Activated CD4-positive, alpha-beta T cell treated with anti-CD3 and anti-CD28 coated beads, Interleukin-2, amount 10 ng/mL, durations not matched to agents 7 days and 5 days (primary cell): ENCODE data around the gene C5orf15. TPM values are rescaled to one million over a fixed set of nuclear protein-coding genes. Genes with fewer than 3 reads are reported as not detected.
A peak's percentile ranks its signal among the peaks of the same experiment; 100 is the strongest.
"Not testable (repeated sequence)": the region's sequence is repeated elsewhere in the genome, so short reads cannot be mapped to it uniquely, and the experiment has no call there.

ENCODE experiments used
- CTCF ChIA-PET: fragments of 350-600 bp; sonication (Branson Sonifier 250); formaldehyde crosslinking; loops from one replicate; lab custom pipeline; 2021; ENCODE audit warnings: antibody characterized with exemption; lab: Charles Lee
- POLR2A ChIA-PET: fragments of 350-600 bp; sonication (Branson Sonifier 250); formaldehyde crosslinking; loops from one replicate; lab custom pipeline; 2021; ENCODE audit warnings: antibody characterized with exemption; lab: Charles Lee
- DNase-seq: peaks from one replicate; pipeline ENCODE4 v3.0.0-alpha.2; 2020
- H3K27ac Mint-ChIP-seq: one replicate; pipeline ENCODE4 v1.8.0; 2021; ENCODE audit warnings: mild to moderate bottlenecking, moderate library complexity, mixed read lengths
- H3K27me3 Mint-ChIP-seq: one replicate; pipeline ENCODE4 v1.8.0; 2021; ENCODE audit warnings: mixed read lengths
- H3K36me3 Mint-ChIP-seq: one replicate; pipeline ENCODE4 v1.8.0; 2021; ENCODE audit warnings: low read depth, mixed read lengths
- H3K4me1 Mint-ChIP-seq: one replicate; pipeline ENCODE4 v1.8.0; 2021; ENCODE audit warnings: mixed read lengths
- H3K4me3 Mint-ChIP-seq: one replicate; pipeline ENCODE4 v1.8.0; 2021; ENCODE audit warnings: mild to moderate bottlenecking, moderate library complexity, mixed read lengths
- H3K9me3 Mint-ChIP-seq: one replicate; pipeline ENCODE4 v1.8.0; 2021; ENCODE audit warnings: mixed read lengths
- total RNA-seq, 2 experiments: library from RNA; stranded (reverse); gene quantifications; one replicate each; pipeline ENCODE4 v1.2.3, GENCODE V29; 2021

The C5orf15 gene
- total RNA-seq, 2 experiments from 2014 or later: 21.9 to 32.7 TPM

DNA sequence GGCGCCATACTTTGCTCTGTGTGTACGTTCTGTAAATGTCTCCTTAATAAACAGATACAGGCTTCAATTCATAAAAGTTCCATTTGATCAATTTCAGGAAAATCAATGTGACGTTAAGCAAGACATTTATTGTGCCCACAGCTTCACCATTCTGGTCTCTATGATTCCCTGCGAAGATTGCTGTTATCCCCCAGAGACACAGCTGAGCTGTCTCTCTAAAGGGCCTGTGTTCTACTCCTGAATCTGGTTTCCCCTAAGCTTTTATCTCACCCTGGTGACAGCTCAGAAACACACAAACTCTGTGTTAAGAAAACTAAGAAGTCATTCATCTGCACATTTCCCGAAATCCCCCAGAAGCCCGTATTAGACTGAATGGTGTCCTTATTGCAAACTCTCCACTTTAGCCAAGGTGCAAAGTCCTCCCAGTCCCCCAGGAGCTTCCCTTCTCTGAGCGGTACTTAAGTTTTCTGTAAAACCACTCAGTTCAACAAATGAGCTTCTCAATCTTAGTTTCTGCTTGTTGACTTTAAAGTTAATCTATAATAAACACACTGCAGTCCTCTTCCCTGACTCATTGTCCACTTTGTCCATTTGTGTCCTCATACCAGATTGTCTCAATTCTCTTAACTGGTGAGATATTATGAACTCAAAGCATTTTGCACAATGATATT is 1.4 kb upstream of the C5orf15 start:
- H3K4me1 Mint-ChIP-seq: peaks cover 36% of the 10 kb centered on the region
- POLR2A ChIA-PET: no interaction called here

DNA sequence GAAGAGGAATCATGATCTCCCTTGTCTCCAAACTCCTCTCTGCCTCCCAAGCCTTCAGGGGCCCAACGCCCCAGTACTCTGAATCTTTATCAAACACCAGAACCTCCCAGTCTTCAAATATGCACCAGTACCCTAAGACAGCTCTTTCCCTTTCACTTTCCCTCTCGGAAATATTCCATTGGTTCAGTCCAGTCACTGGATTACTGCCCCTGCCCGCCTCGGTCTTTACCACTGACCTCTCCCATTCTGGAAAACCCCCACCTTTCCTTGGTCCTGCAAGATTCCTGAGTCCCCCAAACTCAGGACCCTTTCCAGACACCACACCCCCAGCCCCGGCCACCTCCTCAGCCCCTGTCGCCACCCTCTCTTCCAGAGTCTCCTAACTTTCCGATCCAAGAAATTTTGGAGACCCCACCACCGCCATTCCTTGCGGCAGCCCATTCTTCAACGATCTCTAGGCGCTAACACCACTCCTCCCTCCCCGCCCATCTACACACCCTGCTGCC is 674 bp downstream of the C5orf15 start:
- Mint-ChIP-seq H3K4me1 (peaks cover 55% of the 10 kb centered on the region), H3K4me3 (peak overlapping the region; percentile 94), H3K27ac (peak overlapping the region; percentile 97), H3K36me3 (peaks cover 32% of the 10 kb centered on the region), H3K27me3 (no peaks in the 10 kb centered on the region), H3K9me3 (peaks cover 8% of the 10 kb centered on the region)
- ChIA-PET POLR2A (no interaction called here), CTCF (interaction anchor here (1.6 kb wide), 1 partner anchor 9 kb away, joined by 5 read pairs; no protein-coding TSS in a partner anchor)
- DNase-seq: peak; percentile 26

More for the DNA sequence above, 1.4 kb upstream of the C5orf15 start:
- H3K27ac Mint-ChIP-seq: peak overlapping the region; percentile 97
- CTCF ChIA-PET: interaction anchor here (0.5 to 2.8 kb wide), 5 partner anchors 9 to 920 kb away, joined by 3 to 19 read pairs (median 5); no protein-coding TSS in a partner anchor
- H3K27me3 Mint-ChIP-seq: no peaks in the 10 kb centered on the region
- H3K36me3 Mint-ChIP-seq: peaks cover 25% of the 10 kb centered on the region
- H3K4me3 Mint-ChIP-seq: peak overlapping the region; percentile 94
- H3K9me3 Mint-ChIP-seq: peaks cover 3% of the 10 kb centered on the region
- no peak for DNase-seq

DNA sequence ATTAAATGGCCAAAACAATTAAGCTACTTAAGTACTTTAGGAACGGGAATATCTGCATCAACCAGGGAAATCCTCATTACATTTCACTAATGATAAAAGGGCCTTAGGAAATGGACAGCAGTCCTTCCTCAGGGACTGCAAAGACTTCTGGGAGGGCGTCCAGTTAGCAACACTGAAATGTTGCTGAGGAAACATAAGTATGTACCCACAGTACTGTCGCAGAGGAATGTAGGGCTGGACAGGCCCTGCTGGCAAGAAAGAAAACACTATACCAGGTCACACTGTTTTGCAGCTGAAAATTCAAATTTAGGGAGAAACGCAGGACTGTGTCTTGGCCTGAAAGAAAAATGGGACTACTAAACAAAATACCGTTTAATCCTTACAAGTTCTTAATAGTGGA is 1.3 kb downstream of the C5orf15 start:
- Mint-ChIP-seq H3K36me3 (peaks cover 32% of the 10 kb centered on the region), H3K27ac (peak overlapping the region; percentile 34), H3K4me1 (peaks cover 61% of the 10 kb centered on the region), H3K27me3 (no peaks in the 10 kb centered on the region), H3K9me3 (peaks cover 8% of the 10 kb centered on the region), H3K4me3 (peak overlapping the region; percentile 94)
- ChIA-PET CTCF (interaction anchor here (0.6 to 1.6 kb wide), 3 partner anchors 10 to 680 kb away, joined by 3 to 5 read pairs (median 5); no protein-coding TSS in a partner anchor), POLR2A (no interaction called here)
- no peak for DNase-seq

DNA sequence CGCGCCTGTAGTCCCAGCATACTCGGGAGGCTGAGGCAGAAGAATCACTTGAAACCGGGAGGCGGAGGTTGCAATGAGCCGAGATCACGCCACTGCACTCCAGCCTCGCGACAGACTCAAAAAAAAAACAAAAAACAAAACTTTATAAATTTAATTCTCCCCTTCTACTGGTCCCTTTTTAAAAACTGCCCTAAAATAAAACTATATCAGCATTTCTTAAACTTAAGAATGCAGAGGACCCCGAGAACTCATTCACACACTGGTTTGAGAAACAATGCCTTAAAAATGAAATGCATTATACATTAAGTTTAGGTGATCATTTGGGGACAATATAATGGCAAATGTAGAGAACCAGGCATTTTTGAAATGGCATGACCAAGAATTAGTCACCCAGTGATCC is 2.3 kb downstream of the C5orf15 start:
- H3K4me1 Mint-ChIP-seq: peaks cover 61% of the 10 kb centered on the region

DNA sequence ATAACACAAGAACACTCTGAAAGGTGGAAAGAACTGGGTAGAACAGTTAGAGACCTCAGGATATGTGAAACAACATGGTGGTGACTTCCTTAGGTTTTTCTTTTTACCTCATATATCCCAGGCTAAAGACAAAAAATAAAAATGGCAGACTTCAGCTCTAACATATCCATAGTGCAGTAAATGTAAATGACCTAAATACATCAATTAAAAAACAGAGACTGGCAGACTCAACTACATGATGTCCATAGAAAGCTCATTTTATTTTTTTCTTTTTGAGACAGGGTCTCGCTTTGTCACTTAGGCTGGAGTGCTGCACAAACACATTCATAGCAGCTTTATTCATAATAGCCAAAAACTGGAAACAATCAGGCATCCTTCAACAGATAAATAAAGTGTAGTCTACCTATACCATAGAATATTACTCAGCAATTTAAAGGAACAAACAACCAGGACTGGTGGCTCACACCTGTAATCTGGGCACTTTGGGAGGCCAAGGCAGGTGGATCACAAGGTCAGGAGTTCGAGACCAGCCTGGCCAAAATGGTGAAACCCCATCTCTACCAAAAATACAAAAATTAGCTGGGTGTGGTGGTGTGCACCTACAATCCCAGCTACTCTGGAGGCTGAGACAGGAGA is 4.8 kb downstream of the C5orf15 start:
- no peak for DNase-seq
- H3K27me3 Mint-ChIP-seq: no peaks in the 10 kb centered on the region
- CTCF ChIA-PET: interaction anchor here (0.5 to 2.2 kb wide), 2 partner anchors 10 to 298 kb away, joined by 4 to 10 read pairs; no protein-coding TSS in a partner anchor
- H3K9me3 Mint-ChIP-seq: peaks cover 8% of the 10 kb centered on the region
- H3K36me3 Mint-ChIP-seq: peaks cover 36% of the 10 kb centered on the region
- POLR2A ChIA-PET: no interaction called here
- H3K4me3 Mint-ChIP-seq: no peak overlapping the region
- peak overlapping the region; percentile 11 for H3K27ac Mint-ChIP-seq
- H3K4me1 Mint-ChIP-seq: peaks cover 61% of the 10 kb centered on the region

More for the DNA sequence above, 2.3 kb downstream of the C5orf15 start:
- Mint-ChIP-seq H3K36me3 (peaks cover 29% of the 10 kb centered on the region), H3K4me3 (no peak overlapping the region), H3K27me3 (no peaks in the 10 kb centered on the region), H3K9me3 (peaks cover 8% of the 10 kb centered on the region), H3K27ac (no peak overlapping the region)
- DNase-seq: no peak
- CTCF ChIA-PET: interaction anchor here (0.8 to 1.6 kb wide), 2 partner anchors 11 to 19 kb away, joined by 3 to 5 read pairs; no protein-coding TSS in a partner anchor
- POLR2A ChIA-PET: no interaction called here

DNA sequence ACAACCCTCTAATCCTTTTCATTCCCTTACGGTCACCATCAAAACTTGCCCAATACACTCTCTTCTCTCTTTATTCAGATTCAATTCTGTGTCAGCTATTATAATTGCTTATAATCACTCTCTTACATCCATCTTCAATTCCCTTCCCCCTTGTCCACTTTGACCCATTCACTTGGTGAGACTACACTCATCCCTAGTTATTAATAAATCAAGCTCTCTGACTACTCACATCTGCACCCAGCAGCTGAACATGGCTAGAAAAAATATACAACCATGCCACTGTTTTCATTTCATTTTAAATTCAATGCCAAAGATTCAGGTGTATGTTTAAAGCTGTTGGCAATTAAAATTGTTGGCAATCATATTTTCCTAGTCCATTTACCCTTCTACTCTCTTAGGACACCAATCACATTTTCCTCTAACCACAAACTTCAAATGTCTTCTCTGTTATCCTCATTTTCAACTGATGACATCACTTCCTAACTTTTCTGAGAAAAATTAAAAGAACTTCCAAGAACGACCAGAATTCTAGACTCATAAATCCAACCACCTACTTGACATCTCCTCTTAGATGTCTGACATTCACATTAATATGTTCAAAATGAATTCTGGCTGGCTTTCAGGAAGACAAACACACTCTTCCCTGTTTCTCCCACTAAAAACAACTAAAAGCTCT is 5.5 kb downstream of the C5orf15 start:
- H3K36me3 Mint-ChIP-seq: peaks cover 36% of the 10 kb centered on the region
- peaks cover 58% of the 10 kb centered on the region for H3K4me1 Mint-ChIP-seq
- no peak overlapping the region for H3K4me3 Mint-ChIP-seq
- no peak for DNase-seq
- ChIA-PET CTCF (interaction anchor here (0.5 to 2.2 kb wide), 3 partner anchors 9 to 1262 kb away, joined by 3 to 10 read pairs (median 4); no protein-coding TSS in a partner anchor), POLR2A (no interaction called here)
- peaks cover 8% of the 10 kb centered on the region for H3K9me3 Mint-ChIP-seq
- peak overlapping the region; percentile 11 for H3K27ac Mint-ChIP-seq
- H3K27me3 Mint-ChIP-seq: no peaks in the 10 kb centered on the region

DNA sequence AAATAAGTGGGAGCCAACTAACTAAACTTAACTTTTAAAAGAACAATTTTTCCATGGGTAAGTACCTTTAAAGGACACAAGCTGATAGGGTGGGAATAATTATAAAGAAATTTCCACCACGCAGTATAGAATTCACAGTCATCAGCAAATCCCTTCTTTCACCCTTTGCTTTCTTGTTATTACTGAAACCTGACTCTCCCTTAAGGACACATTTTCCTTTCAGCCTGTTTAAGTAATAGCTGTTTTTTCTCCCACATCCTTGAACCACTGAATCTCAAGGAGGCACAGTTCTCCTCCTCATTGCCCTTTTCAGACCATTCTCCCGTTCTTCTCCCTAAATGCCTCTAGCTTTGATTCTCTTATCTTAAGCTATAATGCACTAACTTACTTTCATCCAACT is 6.3 kb downstream of the C5orf15 start:
- H3K9me3 Mint-ChIP-seq: peaks cover 8% of the 10 kb centered on the region
- CTCF ChIA-PET: interaction anchor here (0.6 to 2.2 kb wide), 3 partner anchors 8 to 1261 kb away, joined by 3 to 10 read pairs (median 3); no protein-coding TSS in a partner anchor
- no peaks in the 10 kb centered on the region for H3K27me3 Mint-ChIP-seq
- H3K4me3 Mint-ChIP-seq: no peak overlapping the region
- no peak overlapping the region for H3K27ac Mint-ChIP-seq
- H3K4me1 Mint-ChIP-seq: peaks cover 57% of the 10 kb centered on the region
- POLR2A ChIA-PET: no interaction called here
- DNase-seq: no peak
- peaks cover 42% of the 10 kb centered on the region for H3K36me3 Mint-ChIP-seq

DNA sequence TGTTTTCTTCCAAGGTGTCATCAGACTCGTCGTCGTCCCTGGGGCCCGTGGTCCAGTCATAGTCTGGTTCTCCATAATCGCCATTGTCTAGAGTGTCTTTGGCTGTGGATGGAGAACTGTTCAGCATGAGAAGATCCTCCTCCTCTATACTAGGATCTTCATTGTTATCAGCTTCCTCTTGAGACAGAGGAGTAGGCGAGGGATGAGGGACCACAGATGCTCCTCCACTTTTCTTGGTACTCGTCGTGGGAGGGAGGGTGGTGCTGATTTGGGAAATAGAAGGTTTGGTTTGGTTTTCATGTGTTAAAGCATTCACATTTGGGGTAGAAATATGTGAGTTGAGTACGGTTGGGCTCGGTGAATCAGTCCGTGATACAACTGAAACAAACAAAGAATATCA is 8.8 kb downstream of the C5orf15 start:
- ChIA-PET CTCF (no interaction called here), POLR2A (no interaction called here)
- no peaks in the 10 kb centered on the region for H3K27me3 Mint-ChIP-seq
- H3K4me1 Mint-ChIP-seq: peaks cover 44% of the 10 kb centered on the region
- H3K27ac Mint-ChIP-seq: no peak overlapping the region
- DNase-seq: no peak
- peaks cover 5% of the 10 kb centered on the region for H3K9me3 Mint-ChIP-seq
- peaks cover 50% of the 10 kb centered on the region for H3K36me3 Mint-ChIP-seq
- H3K4me3 Mint-ChIP-seq: no peak overlapping the region

DNA sequence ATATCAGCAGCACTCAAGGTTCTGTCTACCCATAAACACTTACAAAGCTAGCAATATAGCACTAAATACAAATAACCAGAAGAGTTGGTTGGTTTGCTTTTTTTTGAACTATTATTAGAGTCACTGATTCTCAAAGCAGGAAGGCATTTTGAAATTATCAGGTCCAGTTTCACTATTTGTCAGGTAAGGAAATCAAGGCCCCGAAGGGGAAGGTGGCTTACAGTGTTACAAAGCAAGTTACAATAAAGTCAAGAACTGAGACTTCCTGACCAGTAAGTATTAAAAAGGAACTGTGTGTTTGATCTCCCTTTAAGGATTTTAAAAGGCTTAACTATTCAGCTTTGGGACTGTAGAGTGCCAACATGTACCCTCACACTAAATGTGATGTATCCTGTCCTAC is 10.8 kb downstream of the C5orf15 start:
- no peak for DNase-seq

DNA sequence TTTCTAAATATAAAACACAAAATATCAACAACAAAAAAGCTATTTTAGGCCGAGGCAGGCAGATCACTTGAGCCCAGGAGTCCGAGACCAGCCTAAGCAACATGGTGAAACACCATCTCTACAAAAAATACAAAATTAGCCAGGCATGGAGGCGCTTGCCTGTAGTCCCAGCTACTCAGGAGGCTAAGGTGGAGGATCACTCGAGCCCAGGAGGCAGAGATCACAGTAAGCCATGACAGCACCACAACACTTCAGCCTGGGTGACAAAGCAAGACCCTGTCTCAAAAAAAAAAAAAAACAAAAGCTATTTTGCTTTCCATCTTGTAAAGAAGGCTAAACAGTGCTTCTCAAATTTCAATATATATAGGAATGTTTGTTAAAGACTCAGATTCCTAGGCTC is 11.3 kb downstream of the C5orf15 start:
- Mint-ChIP-seq H3K36me3 (peaks cover 36% of the 10 kb centered on the region), H3K4me1 (peaks cover 20% of the 10 kb centered on the region), H3K27ac (no peak overlapping the region), H3K27me3 (no peaks in the 10 kb centered on the region), H3K4me3 (no peak overlapping the region), H3K9me3 (no peaks in the 10 kb centered on the region)
- POLR2A ChIA-PET: interaction anchor here (0.7 kb wide), 1 partner anchor 10 kb away, joined by 3 read pairs; no protein-coding TSS in a partner anchor
- CTCF ChIA-PET: no interaction called here
- no peak for DNase-seq

More for the DNA sequence above, 10.8 kb downstream of the C5orf15 start:
- POLR2A ChIA-PET: interaction anchor here (0.7 kb wide), 1 partner anchor 11 kb away, joined by 3 read pairs; no protein-coding TSS in a partner anchor
- Mint-ChIP-seq H3K4me1 (peaks cover 25% of the 10 kb centered on the region), H3K27ac (no peak overlapping the region), H3K36me3 (peaks cover 39% of the 10 kb centered on the region), H3K27me3 (no peaks in the 10 kb centered on the region), H3K4me3 (no peak overlapping the region), H3K9me3 (no peaks in the 10 kb centered on the region)
- CTCF ChIA-PET: no interaction called here

DNA sequence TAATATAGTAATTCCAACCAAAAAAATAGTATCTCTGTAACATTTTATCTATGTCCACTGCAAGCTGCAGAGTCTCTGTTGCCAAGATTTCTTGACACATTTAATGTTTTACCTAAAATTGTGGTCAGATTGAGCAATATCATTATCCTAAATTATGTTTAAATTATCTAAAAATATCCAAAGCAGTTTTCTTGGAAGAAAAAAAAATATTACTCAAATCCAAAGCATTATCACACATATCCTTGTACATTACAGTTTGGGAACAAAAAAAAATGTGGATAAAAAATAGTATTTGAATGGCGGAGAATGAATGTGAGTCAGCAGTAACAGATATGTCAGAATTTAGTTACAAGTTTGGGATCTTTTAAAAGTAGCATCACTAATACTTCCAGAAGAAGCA is 12.2 kb downstream of the C5orf15 start:
- Mint-ChIP-seq H3K36me3 (peaks cover 36% of the 10 kb centered on the region), H3K4me1 (peaks cover 20% of the 10 kb centered on the region)
- H3K4me3 Mint-ChIP-seq, H3K27me3 Mint-ChIP-seq, H3K9me3 Mint-ChIP-seq, H3K27ac Mint-ChIP-seq, DNase-seq, POLR2A ChIA-PET: not testable (repeated sequence)
- CTCF ChIA-PET: interaction anchor here (0.7 kb wide), 1 partner anchor 13 kb away, joined by 5 read pairs; no protein-coding TSS in a partner anchor

DNA sequence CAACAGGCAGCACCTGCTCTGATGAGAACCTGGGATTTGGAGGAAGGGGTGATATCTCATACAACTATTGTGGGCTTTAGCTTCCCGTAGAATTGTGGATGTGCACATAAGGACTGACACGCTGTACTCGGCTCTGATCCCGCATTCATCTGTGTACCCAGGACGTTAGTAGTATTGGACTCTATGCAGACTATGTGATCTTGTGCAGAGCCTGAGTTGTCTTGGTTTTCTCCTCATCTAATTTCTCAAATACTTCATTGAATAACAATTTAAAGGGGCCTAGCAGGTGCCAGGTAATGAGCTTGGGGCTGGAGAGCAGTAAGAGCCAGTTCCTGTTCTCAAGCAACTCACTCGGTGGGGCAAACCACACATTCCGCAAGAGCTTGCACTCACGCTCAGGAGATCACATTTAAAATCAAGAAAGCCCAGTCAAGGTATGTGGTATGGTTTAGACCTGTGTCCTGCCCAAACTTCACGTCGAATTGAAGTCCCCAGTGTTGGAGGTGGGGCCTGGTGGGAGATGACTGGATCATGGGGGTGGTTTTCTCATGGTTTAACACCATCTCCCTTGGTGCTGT is 14.8 kb downstream of the C5orf15 start:
- no peak overlapping the region for H3K4me3 Mint-ChIP-seq
- peaks cover 9% of the 10 kb centered on the region for H3K4me1 Mint-ChIP-seq
- no peak overlapping the region for H3K27ac Mint-ChIP-seq
- H3K36me3 Mint-ChIP-seq: peaks cover 28% of the 10 kb centered on the region
- no peaks in the 10 kb centered on the region for H3K27me3 Mint-ChIP-seq
- no peak for DNase-seq
- no peaks in the 10 kb centered on the region for H3K9me3 Mint-ChIP-seq
- POLR2A ChIA-PET: no interaction called here
- CTCF ChIA-PET: interaction anchor here (1.3 to 2.3 kb wide), 2 partner anchors 9 to 48 kb away, joined by 5 to 10 read pairs; no protein-coding TSS in a partner anchor
